Ovary (tissue), 3 donors: ENCODE data around the gene C2CD2L.

Source experiments
- CTCF ChIP-seq, 3 donors: fragments of 450-650 bp in 2 of 3; fragments of 200-600 bp in 1 of 3; IDR thresholded peaks; one replicate each; pipeline versions ENCODE4 v1.5.1 to v1.8.0; 2016 to 2022; ENCODE audit warnings: antibody characterized with exemption in 3 of 3, mild to moderate bottlenecking in 1 of 3
- EP300 ChIP-seq: sonication (generic); formaldehyde crosslinking; IDR thresholded peaks from one replicate; pipeline ENCODE4 v1.6.1; 2017; ENCODE audit warnings: antibody characterized with exemption
- POLR2A ChIP-seq: fragments of 450-650 bp; IDR thresholded peaks from one replicate; pipeline ENCODE4 v1.6.1; 2017; ENCODE audit warnings: antibody characterized with exemption, mild to moderate bottlenecking, moderate library complexity
- donor health status: DM: no; HTN: no; CAD: no.

GRCh38 chr11:119126675-119127268 lies 19.6 kb downstream of the C2CD2L start:
- TF ChIP-seq EP300, result no peak
- TF ChIP-seq CTCF (IDR thresholded peaks at IDR 0.05), result no peak
- TF ChIP-seq POLR2A, result no peak
